SU-DHL-6 (cell line): Measurements from ENCODE around the gene LTBP2.

Experiments
- H2AFZ ChIP-seq: fragments of 200-600 bp; sonication (generic); 2 replicates; pipeline ENCODE4 v1.6.1; 2014; ENCODE audit warnings: low read depth, mild to moderate bottlenecking, moderate library complexity, mixed read lengths, antibody characterized with exemption, low read length; ENCODE audit not compliant: severe bottlenecking
- H3F3A ChIP-seq: fragments of 200-600 bp; shearing (Covaris generic); 2 replicates; pipeline ENCODE4 v1.6.0; 2016; ENCODE audit warnings: antibody characterized with exemption, mild to moderate bottlenecking; ENCODE audit not compliant: insufficient read depth
- H3K27ac ChIP-seq: fragments of 200-600 bp; sonication (generic); 2 replicates; pipeline ENCODE4 v1.5.1; 2016; ENCODE audit warnings: low read depth, mild to moderate bottlenecking, low read length, moderate library complexity, mixed read lengths
- H3K27me3 ChIP-seq: fragments of 200-600 bp; sonication (generic), shearing (Covaris generic); 2 replicates; pipeline ENCODE4 v1.6.0; 2014; ENCODE audit warnings: mild to moderate bottlenecking, low read length
- H3K36me3 ChIP-seq: fragments of 200-600 bp; sonication (generic); 2 replicates; pipeline ENCODE4 v1.6.1; 2014; ENCODE audit warnings: mild to moderate bottlenecking, low read length, mixed read lengths
- H3K4me2 ChIP-seq: fragments of 300-600, 200-600 bp; shearing (Covaris generic), sonication (generic); 2 replicates; pipeline ENCODE4 v1.6.0; 2014; ENCODE audit warnings: low read length, low read depth, mild to moderate bottlenecking; ENCODE audit not compliant: poor library complexity, severe bottlenecking
- H3K4me3 ChIP-seq: fragments of 200-600 bp; sonication (generic); 2 replicates; pipeline ENCODE4 v1.5.1; 2014; ENCODE audit warnings: antibody characterized with exemption, low read length, mild to moderate bottlenecking, mixed read lengths; ENCODE audit not compliant: insufficient read depth, poor library complexity, severe bottlenecking
- H3K79me2 ChIP-seq: fragments of 200-600 bp; sonication (generic); 2 replicates; pipeline ENCODE4 v1.6.1; 2014; ENCODE audit warnings: mild to moderate bottlenecking, low read length, moderate library complexity; ENCODE audit not compliant: insufficient read depth
- H3K9ac ChIP-seq: fragments of 200-600 bp; sonication (generic); 2 replicates; pipeline ENCODE4 v1.7.0; 2014; ENCODE audit warnings: mild to moderate bottlenecking, low read length
- H3K9me2 ChIP-seq: fragments of 200-600 bp; sonication (generic); replicated peaks from 2 replicates; pipeline ENCODE4 v1.6.1; 2014; ENCODE audit warnings: low read length; ENCODE audit not compliant: insufficient read depth
- H3K9me3 ChIP-seq: fragments of 200-600 bp; sonication (generic); 2 replicates; pipeline ENCODE4 v1.6.1; 2014; ENCODE audit warnings: low read length, mixed read lengths; ENCODE audit not compliant: insufficient read depth
- H4K20me1 ChIP-seq: fragments of 200-600 bp; sonication (generic); 2 replicates; pipeline ENCODE4 v1.6.1; 2014; ENCODE audit warnings: low read depth, mild to moderate bottlenecking, antibody characterized with exemption, low read length, moderate library complexity, mixed read lengths
- CTCF ChIP-seq: fragments of 200-600 bp; sonication (generic); IDR thresholded peaks from one replicate; pipeline ENCODE4 v1.5.1; 2017; ENCODE audit warnings: antibody characterized with exemption, mild to moderate bottlenecking, low read length, moderate library complexity; ENCODE audit not compliant: insufficient read depth, poor library complexity, severe bottlenecking
- EZH2phosphoT487 ChIP-seq: fragments of 200-600 bp; sonication (generic), shearing (Covaris generic); conservative IDR thresholded peaks from 2 replicates; pipeline ENCODE4 v1.6.1; 2018; ENCODE audit warnings: mild to moderate bottlenecking, antibody characterized with exemption, low read length, moderate library complexity, mixed read lengths

The LTBP2 gene

GRCh38 chr14:74495356-74495755 lies 116.7 kb downstream of the LTBP2 start:
- H3K36me3 ChIP-seq, result no peaks in the 10 kb centered on the region
- TF ChIP-seq CTCF, result no peak
- H2AFZ ChIP-seq, result no peak overlapping the region
- no peaks in the 10 kb centered on the region for H3K9me3 ChIP-seq
- H3K27me3 ChIP-seq, result no peaks in the 10 kb centered on the region
- no peaks in the 10 kb centered on the region for H3K79me2 ChIP-seq
- no peak overlapping the region for H3K4me2 ChIP-seq
- no peaks in the 10 kb centered on the region for H4K20me1 ChIP-seq
- no peaks in the 10 kb centered on the region for H3K9me2 ChIP-seq
- H3K9ac ChIP-seq, result no peak overlapping the region
- no peak overlapping the region for H3K27ac ChIP-seq
- H3F3A ChIP-seq, result no peaks in the 10 kb centered on the region
- no peak overlapping the region for H3K4me3 ChIP-seq

GRCh38 chr14:74493343-74494261 lies 118.4 kb downstream of the LTBP2 start, which contains the start of gene ISCA2:
TSS of gene ISCA2 (plus strand) at chr14:74493765. CDS start at chr14:74493775, 10 bp downstream.
- no peak for TF ChIP-seq CTCF
- no peak for TF ChIP-seq EZH2phosphoT487
- H3K9me3 ChIP-seq, result no peaks in the 10 kb centered on the region
- peak within 1 kb of the TSS; percentile 92 for H3K4me3 ChIP-seq
- no peaks in the 10 kb centered on the region for H4K20me1 ChIP-seq
- H3K9me2 ChIP-seq, result no peaks in the 10 kb centered on the region
- H3F3A ChIP-seq, result no peaks in the 10 kb centered on the region
- H3K4me2 ChIP-seq, result peak within 1 kb of the TSS; percentile 84
- no peaks in the 10 kb centered on the region for H3K79me2 ChIP-seq
- peak within 1 kb of the TSS; percentile 75 for H3K9ac ChIP-seq
- H3K36me3 ChIP-seq, result no peaks in the 10 kb centered on the region
- H3K27me3 ChIP-seq, result no peaks in the 10 kb centered on the region
- H2AFZ ChIP-seq, result peak within 1 kb of the TSS; percentile 95
- no peak within 1 kb of the TSS for H3K27ac ChIP-seq

DNA sequence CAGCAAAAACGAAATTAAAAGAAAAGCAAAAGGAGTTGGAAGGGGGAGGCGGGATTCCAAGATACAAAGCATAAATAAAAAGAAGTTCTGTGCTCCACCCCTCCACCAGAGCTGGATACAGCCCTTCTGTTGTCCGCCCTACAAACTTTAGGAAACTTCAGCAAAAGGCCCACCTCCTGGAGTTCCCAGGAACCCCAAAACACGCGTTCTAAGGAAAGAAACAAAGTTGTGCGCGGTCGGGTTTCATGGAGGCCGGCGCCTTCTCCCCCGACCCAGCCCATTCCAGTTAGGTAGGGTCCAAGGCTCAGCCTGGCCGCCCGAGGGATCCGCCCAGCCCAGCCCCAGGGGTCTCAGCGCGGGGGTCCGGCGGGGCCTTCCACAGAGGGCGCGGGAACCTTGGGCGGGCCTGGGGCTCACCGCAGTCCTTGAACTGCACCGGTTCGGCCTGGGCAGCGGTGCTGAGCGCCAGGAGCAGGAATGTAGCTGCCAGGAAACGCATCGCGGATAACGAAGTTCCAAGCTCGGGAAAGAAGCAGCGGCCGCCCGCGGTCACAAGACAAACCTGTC lies 119.2 kb downstream of the LTBP2 start, which contains the start of gene NPC2:
TSS of gene NPC2 (minus strand) at position 530 of the 567 bp plus-strand sequence. CDS start at position 499, 31 bp downstream.
- no peaks in the 10 kb centered on the region for H3K36me3 ChIP-seq
- H3K9ac ChIP-seq, result peak within 1 kb of the TSS; percentile 75
- no peaks in the 10 kb centered on the region for H3K9me2 ChIP-seq
- H3K27ac ChIP-seq, result no peak within 1 kb of the TSS
- H4K20me1 ChIP-seq, result no peaks in the 10 kb centered on the region
- H3K27me3 ChIP-seq, result no peaks in the 10 kb centered on the region
- H3K9me3 ChIP-seq, result no peaks in the 10 kb centered on the region
- H3F3A ChIP-seq, result no peaks in the 10 kb centered on the region
- H3K79me2 ChIP-seq, result no peaks in the 10 kb centered on the region
- H2AFZ ChIP-seq, result peak within 1 kb of the TSS; percentile 95
- no peak for TF ChIP-seq CTCF
- TF ChIP-seq EZH2phosphoT487, result no peak
- H3K4me3 ChIP-seq, result peak within 1 kb of the TSS; percentile 92
- peak within 1 kb of the TSS; percentile 84 for H3K4me2 ChIP-seq
